Measurements from ENCODE around the gene TNS4. TPM values are rescaled to one million over a fixed set of nuclear protein-coding genes. Genes with fewer than 3 reads are reported as not detected.

The TNS4 gene
- total and polyA plus RNA-seq, 3 donors from 2014 or later = 0.09 to 0.16 (median 0.12) TPM

DNA sequence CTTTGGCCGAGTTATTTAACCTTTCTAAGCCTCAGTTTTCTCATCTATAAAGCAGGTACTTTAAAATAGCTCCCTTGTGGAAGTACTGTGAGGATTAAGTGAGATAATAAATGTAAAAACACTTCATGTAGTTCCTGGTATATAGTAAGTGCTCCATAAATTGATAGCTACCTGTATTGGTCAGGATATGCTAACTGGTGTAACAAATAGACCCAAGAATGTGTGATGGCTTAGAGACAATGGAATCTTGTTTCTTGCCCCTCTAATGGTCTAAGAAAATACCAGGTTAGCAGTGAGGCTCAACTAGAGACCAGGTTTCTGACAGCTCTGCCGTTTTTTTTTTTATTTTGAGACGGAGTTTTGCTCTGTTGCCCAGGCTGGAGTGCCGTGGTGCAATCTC is 34.0 kb upstream of the TNS4 start:
- WGBS, 2 donors = 90 to 96% methylated on average over 4 of the region's 4 CpGs
- Histone ChIP-seq H3K4me3 (no peak overlapping the region), H3K9me3 (no peaks in the 10 kb centered on the region), H3K36me3 (ENCODE audit: low read depth, missing control alignments) (no peaks in the 10 kb centered on the region), H3K27me3 (no peaks in the 10 kb centered on the region), H3K27ac (peak overlapping the region; percentile 46 to 76), H3K4me1 (peaks cover 51% of the 10 kb centered on the region)
- DNase-seq = no peak
- TF ChIP-seq, protein P1, sequence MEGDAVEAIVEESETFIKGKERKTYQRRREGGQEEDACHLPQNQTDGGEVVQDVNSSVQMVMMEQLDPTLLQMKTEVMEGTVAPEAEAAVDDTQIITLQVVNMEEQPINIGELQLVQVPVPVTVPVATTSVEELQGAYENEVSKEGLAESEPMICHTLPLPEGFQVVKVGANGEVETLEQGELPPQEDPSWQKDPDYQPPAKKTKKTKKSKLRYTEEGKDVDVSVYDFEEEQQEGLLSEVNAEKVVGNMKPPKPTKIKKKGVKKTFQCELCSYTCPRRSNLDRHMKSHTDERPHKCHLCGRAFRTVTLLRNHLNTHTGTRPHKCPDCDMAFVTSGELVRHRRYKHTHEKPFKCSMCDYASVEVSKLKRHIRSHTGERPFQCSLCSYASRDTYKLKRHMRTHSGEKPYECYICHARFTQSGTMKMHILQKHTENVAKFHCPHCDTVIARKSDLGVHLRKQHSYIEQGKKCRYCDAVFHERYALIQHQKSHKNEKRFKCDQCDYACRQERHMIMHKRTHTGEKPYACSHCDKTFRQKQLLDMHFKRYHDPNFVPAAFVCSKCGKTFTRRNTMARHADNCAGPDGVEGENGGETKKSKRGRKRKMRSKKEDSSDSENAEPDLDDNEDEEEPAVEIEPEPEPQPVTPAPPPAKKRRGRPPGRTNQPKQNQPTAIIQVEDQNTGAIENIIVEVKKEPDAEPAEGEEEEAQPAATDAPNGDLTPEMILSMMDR (IDR thresholded peaks at IDR 0.05) = no peak
- no peak for TF ChIP-seq POLR2A (IDR thresholded peaks at IDR 0.05)
- intact Hi-C loops (cut with DNase I; ENCODE audit: low total_unique reads) = no loop called here

DNA sequence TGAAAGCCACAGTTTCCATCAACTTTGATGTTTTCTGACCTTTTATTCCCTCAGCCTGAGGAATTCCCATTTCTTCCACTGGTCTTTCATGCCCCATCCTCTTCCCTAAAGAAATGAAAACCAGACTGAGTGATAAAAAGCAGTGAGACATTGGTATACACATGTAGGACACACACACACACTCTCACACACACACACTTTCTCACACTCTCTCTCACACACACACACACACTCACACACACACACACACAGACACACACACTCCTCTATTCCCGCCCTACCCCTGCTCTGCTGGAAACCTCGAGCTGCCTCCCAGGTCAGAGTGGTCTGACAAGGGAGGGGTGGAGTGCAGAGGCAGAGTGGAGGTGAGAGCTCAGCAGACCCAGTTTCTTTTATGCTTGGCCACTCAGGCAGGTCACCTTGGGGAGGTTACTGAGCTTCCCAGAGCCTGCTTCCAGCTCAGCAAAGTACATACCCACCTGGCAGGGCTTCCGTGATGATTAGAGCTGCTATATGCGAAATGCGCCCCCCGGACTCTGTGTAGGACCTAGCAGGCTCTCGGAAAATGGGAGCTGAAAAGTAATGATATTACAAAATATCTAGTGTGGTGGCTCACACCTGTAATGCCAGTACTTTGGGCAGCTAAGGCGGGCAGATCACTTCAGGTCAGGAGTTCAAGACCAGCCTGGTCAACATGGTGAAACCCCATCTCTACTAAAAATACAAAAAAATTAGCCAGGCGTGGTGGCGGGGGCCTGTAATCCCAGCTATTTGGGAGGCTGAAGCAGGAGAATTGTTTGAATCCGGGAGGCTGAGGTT is 33.2 kb upstream of the TNS4 start:
- Histone ChIP-seq H3K4me1 (peaks cover 44% of the 10 kb centered on the region), H3K4me3 (no peak overlapping the region), H3K27me3 (no peaks in the 10 kb centered on the region), H3K27ac (peak overlapping the region in 1 of 2 donors; percentile 28), H3K36me3 (ENCODE audit: low read depth, missing control alignments) (no peaks in the 10 kb centered on the region), H3K9me3 (no peaks in the 10 kb centered on the region)
- no peak for DNase-seq
- TF ChIP-seq, protein P1 (IDR thresholded peaks at IDR 0.05) = no peak
- TF ChIP-seq POLR2A (IDR thresholded peaks at IDR 0.05) = no peak
- WGBS, 2 donors = 87 to 88% methylated on average over 11 of the region's 11 CpGs
- intact Hi-C loops (cut with DNase I; ENCODE audit: low total_unique reads) = no loop called here

DNA sequence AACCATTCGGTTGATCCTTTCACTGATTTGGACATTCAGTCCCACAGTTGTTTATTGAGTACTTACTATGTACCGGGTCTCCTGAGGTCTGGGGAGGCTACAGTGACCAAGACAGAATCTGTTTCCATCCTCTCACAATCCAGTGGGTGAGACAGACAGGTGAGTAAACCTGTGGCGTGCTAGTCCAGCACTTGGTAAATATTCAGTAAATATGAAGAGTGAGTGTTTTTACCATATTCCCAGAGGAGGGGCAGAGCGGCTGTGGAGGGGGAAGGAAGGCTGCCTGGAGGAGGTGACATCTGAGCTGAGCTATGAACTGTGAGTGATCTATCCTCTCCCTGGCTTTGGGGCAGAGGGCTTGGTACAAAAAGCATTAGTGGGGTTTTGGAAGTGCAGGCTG is 32.5 kb upstream of the TNS4 start:
- no peaks in the 10 kb centered on the region for H3K36me3 ChIP-seq (ENCODE audit: low read depth, missing control alignments)
- intact Hi-C loops (cut with DNase I; ENCODE audit: low total_unique reads) = no loop called here
- no peak for TF ChIP-seq POLR2A (IDR thresholded peaks at IDR 0.05)
- TF ChIP-seq, protein P1 (IDR thresholded peaks at IDR 0.05) = no peak
- no peaks in the 10 kb centered on the region for H3K27me3 ChIP-seq
- no peaks in the 10 kb centered on the region for H3K9me3 ChIP-seq
- no peak overlapping the region for H3K4me3 ChIP-seq
- peak overlapping the region in 1 of 2 donors; percentile 28 for H3K27ac ChIP-seq
- 63 to 73% methylated on average over 4 of the region's 4 CpGs for WGBS, 2 donors
- DNase-seq = no peak
- peaks cover 41% of the 10 kb centered on the region for H3K4me1 ChIP-seq

DNA sequence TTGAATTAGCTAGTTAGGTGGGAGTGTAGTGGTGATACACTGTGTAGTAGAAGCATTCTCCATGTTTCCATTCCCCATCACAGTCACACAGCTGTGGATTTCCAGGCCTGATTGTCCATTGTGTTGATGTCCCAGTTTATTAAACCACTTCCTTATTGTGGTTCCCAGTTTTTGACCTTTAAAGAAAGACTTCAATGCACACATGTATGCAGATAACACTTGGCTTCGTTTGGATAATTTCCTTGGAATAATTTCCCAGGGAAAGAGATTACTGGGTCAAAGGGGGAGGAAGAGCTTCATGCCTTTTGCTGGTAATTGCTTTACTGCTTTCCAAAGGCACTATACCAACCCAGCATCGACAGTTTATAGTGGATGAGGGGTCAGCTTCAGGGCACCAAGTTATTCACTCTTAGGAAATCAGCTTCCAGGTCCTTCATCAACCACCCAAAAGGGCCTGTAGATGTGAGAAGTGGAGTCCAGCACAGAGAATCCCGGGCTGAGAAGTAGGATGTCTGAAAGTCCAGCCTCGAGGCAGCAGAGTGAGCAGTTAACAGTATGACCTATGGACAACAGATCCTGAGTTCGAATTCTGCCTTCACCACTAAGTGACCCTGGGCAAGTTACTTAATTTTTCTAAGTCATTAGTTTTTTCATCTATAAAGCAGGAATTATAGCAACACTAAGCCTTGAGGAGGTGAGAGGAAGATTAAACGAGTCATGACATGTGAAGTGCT is 31.3 kb upstream of the TNS4 start:
- no peaks in the 10 kb centered on the region for H3K36me3 ChIP-seq (ENCODE audit: low read depth, missing control alignments)
- H3K27me3 ChIP-seq = no peaks in the 10 kb centered on the region
- 47 to 56% methylated on average over 6 of the region's 6 CpGs for WGBS, 2 donors
- H3K4me1 ChIP-seq = peaks cover 33% of the 10 kb centered on the region
- DNase-seq = no peak
- TF ChIP-seq POLR2A (IDR thresholded peaks at IDR 0.05) = no peak
- TF ChIP-seq, protein P1 (IDR thresholded peaks at IDR 0.05) = no peak
- H3K9me3 ChIP-seq = no peaks in the 10 kb centered on the region
- intact Hi-C loops (cut with DNase I; ENCODE audit: low total_unique reads) = no loop called here
- H3K27ac ChIP-seq = no peak overlapping the region
- no peak overlapping the region for H3K4me3 ChIP-seq
